Astrocyte of the hippocampus (primary cell): ENCODE measurements around the gene RPS3.

ENCODE experiments used
- DNase-seq: peaks from one replicate; pipeline ENCODE4 v3.0.0; 2011; ENCODE audit warnings: low read depth, low spot score

The RPS3 gene

GRCh38 chr11:75434886-75435570 is 35.7 kb downstream of the RPS3 start:
- DNase-seq, result no peak

GRCh38 chr11:75435571-75435925 is 36.2 kb downstream of the RPS3 start:
- DNase-seq, result no peak

- DNase-seq, result no peak
These were observed 37.5 kb downstream of the RPS3 start for GRCh38 chr11:75436806-75437205.

DNA sequence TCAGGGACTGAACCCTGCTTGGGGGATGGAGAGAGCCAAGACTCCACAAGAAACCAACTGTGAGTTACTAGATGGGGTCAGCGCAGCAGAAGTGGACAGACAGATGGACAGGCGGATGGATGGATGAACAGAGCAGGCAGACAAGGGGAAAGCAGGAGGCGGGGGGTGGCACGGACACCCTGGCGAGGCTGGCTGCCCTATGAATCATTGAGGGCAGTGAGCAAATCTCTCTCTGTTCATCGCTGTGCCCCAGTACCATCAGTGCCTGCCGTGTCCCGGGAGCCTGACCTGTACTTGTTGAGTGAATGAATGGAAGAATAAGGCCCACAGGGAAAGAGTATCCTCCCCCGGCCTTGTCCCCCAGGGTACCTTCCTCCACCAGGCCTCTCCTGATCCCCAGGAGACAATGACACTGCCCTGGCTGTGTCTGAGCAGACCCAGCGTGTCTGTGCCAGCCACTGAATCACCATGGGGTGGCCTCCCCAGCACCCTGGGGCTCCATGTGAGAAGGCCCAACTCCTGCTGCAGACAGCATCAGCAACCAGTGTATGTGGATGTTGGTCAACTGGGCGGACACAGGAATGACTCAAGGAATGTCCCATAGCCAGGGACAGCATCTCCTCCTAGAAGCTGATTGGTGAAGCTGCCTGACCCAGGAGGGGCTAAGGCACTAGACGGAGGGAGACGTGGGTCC is 38.8 kb downstream of the RPS3 start:
- DNase-seq, result no peak

DNA sequence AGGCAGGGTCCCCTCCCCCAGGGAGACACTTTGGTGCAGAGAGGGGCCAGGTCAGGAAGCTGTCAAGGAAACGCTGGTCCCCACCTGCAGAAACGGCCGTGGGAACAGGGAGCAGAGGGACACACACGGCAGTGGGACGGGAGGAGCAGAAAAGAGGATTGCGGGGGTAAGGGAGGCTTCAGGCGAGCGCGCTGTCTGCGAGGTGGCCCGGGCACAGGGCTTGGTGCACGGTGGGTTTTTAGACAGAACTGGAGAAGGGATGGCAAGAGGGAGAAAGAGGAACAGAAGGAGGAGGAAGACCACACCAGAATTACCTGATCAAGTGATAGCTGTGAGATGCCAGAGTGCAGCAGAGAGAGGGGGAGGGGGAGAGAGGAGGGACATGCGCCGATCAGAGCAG is 39.7 kb downstream of the RPS3 start:
- no peak for DNase-seq

GRCh38 chr11:75439495-75440120 is 40.3 kb downstream of the RPS3 start:
- no peak for DNase-seq

DNA sequence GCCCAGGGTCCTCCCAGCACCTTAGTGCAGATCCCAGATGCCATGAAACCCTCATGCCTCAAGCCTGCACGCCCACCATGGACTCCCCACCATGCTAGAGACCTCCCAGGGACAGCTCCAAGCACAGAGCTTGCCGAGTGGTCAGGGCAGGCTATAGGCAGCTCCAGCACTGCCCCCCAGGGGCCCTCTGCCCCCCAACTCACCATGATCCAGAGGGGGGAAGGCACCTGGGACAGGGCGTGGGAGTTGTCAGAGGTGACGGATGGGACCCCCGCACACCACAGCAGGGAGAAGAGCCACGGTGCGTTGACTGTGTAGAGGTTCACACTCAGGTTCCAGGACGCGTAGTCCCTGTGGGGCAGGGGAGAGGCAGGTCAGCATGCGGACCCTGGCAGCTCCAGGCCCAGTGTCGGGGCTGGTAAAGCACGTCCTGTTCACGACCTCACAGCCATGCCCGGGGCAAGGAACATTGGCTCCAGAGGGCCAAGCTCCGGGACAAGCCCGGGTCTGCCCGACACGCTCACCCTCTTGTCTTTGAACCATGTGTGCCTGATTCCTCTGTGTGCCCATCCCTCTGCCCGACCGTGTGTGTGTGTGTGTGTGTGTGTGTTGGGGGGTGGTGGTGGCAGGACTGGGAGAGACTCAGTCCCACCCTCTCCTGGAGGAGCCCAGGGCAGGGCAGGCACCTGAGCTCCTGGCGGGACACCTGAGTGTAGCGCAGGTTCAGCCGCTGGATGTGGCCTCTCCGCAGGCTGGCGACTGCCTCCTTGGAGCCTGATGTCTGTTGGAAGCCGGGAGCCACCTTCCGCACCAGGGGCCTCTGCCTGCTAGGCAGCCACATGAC is 41.9 kb downstream of the RPS3 start:
- no peak for DNase-seq

DNA sequence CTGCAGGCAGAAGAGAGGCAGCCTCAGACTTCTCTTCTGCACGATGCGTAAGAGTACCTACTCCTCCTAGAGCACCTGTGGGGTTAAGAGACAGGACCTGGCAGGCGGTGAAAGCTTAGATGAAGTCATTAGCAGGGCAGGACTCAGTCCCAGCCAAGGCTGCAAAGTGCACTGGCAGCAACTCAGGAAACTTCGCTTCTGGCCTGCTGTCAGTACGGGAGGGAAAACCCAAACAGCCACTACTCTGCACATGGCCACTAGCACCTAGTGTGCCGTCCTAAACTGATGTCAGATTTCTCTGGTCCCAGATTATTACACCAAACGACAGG is 42.5 kb downstream of the RPS3 start:
- no peak for DNase-seq

DNA sequence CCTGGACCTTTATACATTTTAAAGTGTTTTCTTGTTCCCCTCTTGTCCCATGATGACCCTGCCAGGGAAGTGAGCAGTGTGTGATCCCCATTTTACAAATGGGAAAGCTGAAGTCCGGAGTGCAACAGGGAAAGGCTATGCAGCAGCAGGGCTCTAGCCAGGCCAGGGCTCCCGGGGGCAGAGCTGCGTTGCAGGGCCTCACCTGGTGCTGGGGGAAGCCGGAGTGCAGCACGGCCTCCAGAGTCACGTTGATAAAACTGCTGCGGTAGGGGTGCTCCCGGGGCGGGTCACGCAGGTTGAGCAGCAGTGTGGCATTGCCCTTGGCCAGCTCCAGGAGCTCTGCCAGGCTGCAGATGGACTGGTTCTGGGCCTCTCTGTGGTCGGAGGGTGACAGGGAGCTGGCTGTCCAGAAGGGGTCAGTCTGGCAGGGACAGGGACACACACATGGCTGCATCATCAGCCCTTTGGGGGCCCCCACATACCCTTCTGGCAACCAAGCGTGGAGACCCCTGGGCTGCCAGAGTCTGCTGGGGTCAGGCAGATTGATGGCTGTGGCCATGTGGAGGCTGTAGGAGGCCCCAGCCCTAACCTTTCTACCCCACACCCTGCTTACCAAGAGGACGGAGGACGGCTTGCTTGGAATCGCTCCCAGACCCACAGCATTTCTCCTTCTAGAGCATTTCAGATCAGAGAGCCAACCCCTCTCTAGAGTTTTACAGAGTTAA is 43.0 kb downstream of the RPS3 start:
- no peak for DNase-seq

DNA sequence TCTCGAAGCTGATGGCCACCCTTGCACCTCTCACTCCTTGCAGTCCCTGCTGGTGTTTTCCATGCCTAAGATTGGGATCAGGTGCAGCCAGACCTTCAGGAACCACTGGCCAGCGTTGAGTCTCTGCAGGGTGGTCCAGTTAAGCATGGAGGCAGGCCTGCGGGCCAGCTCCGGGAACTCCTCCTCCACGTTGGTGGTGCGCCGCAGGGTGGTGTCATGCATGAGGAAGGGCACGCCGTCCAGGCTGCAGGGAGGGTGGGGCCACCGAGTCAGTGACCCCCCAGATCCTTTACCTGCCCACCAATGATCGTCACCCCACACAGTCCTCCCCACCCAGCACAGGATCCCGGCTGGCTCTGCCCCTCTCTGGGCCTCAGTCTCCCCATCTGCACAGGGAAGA is 43.7 kb downstream of the RPS3 start:
- DNase-seq, result no peak

GRCh38 chr11:75445315-75445953 is 46.1 kb downstream of the RPS3 start:
- peak; percentile 81 for DNase-seq

DNA sequence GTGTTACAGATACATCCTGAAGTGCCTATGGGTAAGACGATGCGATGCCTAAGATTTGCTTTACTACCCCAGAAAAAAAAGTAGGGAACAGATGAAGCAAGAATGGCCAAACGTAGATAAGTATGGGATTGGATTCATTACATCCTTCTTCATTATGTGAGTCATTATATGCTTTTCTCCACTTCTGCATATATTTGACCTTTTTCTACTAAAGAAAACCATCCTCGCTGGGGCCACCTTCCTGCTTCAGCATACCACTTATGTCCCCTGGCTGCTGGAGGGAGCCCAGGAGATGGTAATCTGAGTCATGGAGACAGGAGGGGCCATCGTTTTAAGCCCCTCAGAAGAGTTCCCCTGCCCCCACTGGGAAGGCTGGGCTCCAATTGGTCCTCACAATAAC is 48.1 kb downstream of the RPS3 start:
- DNase-seq, result no peak

- no peak for DNase-seq
These were observed 50.0 kb downstream of the RPS3 start for GRCh38 chr11:75449271-75449670.

DNA sequence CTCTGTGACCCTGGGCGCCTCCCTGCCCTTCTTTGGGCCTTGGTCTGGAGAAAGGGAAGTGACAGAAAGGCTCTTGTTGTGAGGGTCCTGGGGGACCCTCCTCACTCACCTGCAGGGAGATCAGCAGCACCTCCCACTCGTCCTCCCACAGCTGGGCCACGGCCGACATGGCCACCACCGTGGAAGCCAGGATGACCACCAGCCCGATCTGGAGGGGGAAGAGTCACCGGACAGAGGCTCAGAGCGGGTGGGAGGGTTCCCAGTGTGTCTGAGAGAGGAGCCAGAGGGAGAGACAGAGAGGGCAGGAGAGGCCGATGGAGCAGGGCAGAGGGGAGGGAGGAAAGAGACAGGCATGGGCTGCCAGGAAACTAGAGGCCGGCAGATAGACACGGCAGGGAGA is 50.5 kb downstream of the RPS3 start:
- DNase-seq, result no peak

GRCh38 chr11:75450236-75450635 is 50.9 kb downstream of the RPS3 start:
- DNase-seq, result no peak

DNA sequence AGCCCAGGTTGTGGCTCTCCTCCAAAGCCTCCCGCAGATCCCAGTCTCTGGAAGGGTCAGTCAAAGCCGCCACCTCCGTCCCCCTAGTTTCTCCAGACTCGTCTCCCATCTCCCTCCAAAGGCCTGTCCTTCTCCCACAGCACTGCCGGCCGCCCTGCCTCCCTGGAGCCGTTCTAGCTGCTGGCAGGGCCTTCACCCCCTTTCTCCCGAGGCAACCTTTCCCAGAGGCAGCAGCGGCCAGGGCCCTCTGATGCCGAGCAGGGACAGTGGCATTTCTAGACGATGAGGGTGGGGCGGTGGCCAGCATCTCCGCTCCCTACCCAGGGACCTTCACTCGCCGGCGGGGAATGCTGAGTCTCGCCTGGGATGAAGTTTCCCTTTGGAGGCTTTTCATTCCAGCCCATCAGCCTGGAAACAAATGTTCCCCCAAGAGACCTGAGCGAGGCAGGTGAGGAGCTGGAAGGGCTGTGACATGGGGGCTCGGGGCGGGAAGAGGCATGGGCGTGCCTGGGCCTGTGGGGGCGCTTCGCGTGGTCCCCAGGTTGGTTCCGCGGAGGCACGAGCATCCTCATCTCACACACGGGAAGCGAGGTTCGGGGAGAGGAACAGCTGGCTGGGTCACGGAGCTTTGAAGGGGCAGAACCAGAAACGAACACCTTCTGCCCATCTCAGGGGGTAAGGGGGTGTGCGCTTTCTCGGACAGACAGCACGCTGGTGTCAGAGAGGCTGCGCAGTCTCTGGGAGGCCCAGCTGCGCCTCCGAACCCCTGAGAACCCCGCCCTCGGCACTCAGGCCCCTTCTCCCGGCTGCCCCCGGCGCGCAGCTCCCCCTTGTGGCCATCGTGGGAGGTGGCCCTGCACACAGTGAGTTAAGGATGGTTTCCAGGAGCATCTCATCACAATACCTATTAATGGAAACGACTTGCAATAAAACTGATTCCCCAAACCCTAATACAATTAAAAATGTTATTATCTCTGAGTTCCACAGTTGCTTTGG is 51.8 kb downstream of the RPS3 start:
- no peak for DNase-seq

DNA sequence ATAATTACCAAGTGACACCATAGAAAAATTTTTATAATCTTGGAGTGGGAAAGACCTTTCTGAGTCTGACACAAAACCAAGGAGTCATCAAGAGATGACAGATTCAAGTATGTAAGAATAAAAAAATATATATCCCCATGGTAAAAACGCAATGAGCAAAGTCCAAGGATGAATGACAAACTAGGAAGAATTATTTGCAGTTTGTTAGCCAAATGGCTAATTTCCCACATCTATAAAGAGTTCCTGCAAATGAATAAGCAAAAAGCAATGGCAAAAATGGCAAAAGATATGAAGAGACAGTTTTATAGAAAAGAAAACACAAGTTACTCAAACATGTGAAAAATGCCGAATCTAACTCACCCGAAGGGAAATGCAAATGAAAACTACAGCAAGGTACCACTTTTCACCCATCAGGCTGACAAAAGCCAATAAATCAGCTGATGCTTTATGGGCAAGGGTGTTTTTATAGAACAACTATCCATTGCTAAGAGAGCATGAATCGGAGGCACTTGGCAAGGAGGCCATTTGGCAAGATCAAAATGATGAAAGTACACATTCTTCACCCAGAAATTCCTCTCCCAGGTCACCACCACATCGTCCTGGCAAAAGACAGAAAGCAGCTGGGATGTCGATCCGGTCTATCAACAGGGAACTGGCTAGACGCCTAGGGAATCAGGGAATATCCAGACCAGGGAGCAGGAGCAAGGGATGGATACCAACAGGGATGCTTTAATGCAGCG is 54.8 kb downstream of the RPS3 start:
- DNase-seq, result peak; percentile 86

GRCh38 chr11:75454987-75455386 is 55.7 kb downstream of the RPS3 start:
- DNase-seq, result no peak
